Kidney capillary endothelial cell (primary cell): ENCODE data around the gene PXMP4.
"Not testable (repeated sequence)": the region's sequence is repeated elsewhere in the genome, so short reads cannot be mapped to it uniquely, and the experiment has no call there.

ENCODE experiments used
- DNase-seq: peaks from one replicate; pipeline ENCODE4 v3.0.0-alpha.2; 2018; ENCODE audit warnings: low spot score

The PXMP4 gene

GRCh38 chr20:33702861-33703260 is 17.2 kb downstream of the PXMP4 start:
- DNase-seq: no peak

- no peak for DNase-seq
Observed at GRCh38 chr20:33701629-33702450, 18.3 kb downstream of the PXMP4 start.

GRCh38 chr20:33700696-33701441 is 19.2 kb downstream of the PXMP4 start:
- DNase-seq: not testable (repeated sequence)

GRCh38 chr20:33698966-33699365 is 21.1 kb downstream of the PXMP4 start:
- DNase-seq: not testable (repeated sequence)

- no peak for DNase-seq
Observed at GRCh38 chr20:33697129-33697528, 23.0 kb downstream of the PXMP4 start.

GRCh38 chr20:33696448-33696847 is 23.7 kb downstream of the PXMP4 start:
- no peak for DNase-seq

GRCh38 chr20:33694639-33695012 is 25.5 kb downstream of the PXMP4 start:
- no peak for DNase-seq

GRCh38 chr20:33693741-33694638 is 26.1 kb downstream of the PXMP4 start:
- no peak for DNase-seq

- no peak for DNase-seq
Observed at GRCh38 chr20:33693289-33693688, 26.8 kb downstream of the PXMP4 start.

GRCh38 chr20:33689973-33690372 is 30.1 kb downstream of the PXMP4 start:
- DNase-seq: peak; percentile 36

GRCh38 chr20:33689493-33689892 is 30.6 kb downstream of the PXMP4 start:
- no peak for DNase-seq

- no peak for DNase-seq
Observed at GRCh38 chr20:33688938-33689424, 31.1 kb downstream of the PXMP4 start.

- DNase-seq: no peak
Observed at GRCh38 chr20:33687993-33688937, 31.8 kb downstream of the PXMP4 start.

- no peak for DNase-seq
Observed at GRCh38 chr20:33687370-33687915, 32.7 kb downstream of the PXMP4 start.

- no peak for DNase-seq
Observed at GRCh38 chr20:33686984-33687366, 33.1 kb downstream of the PXMP4 start.

- DNase-seq: peak; percentile 84
Observed at GRCh38 chr20:33686100-33686983, 33.8 kb downstream of the PXMP4 start, which contains the start of gene E2F1. Gene E2F1, minus strand, starts transcription at chr20:33686385. Its CDS starts 121 bp downstream, at chr20:33686264.

GRCh38 chr20:33685328-33686099 is 34.6 kb downstream of the PXMP4 start:
- DNase-seq: no peak

- peak; percentile 49 for DNase-seq
Observed at GRCh38 chr20:33684533-33685327, 35.4 kb downstream of the PXMP4 start.
